Keratinocyte (primary cell): ENCODE data around the gene MRGPRF.

Source experiments
- CTCF ChIP-seq, 3 experiments: IDR thresholded peaks in 1 of 3; conservative IDR thresholded peaks in 1 of 3; optimal IDR thresholded peaks in 1 of 3; 2 replicates in 2 of 3; 3 replicates in 1 of 3; pipeline versions ENCODE3 to v1.5.1; 2011; ENCODE audit warnings: low read length in 3 of 3, mild to moderate bottlenecking in 3 of 3, moderate library complexity in 2 of 3, control low read depth in 1 of 3, inconsistent platforms in 1 of 3; ENCODE audit not compliant: insufficient read depth in 2 of 3; ENCODE audit errors: extremely low read depth in 1 of 3
- EZH2 ChIP-seq: IDR thresholded peaks from one replicate; pipeline ENCODE4 v1.6.1; 2012; ENCODE audit warnings: inconsistent platforms, mild to moderate bottlenecking, low read length, moderate library complexity

GRCh38 chr11:69011624-69012091, 1.4 kb downstream of the MRGPRF start:
- TF ChIP-seq EZH2 = no peak
- TF ChIP-seq CTCF (optimal IDR thresholded peaks at IDR 0.05 in 1 of 3, IDR thresholded peaks at IDR 0.05 in 1 of 3, conservative IDR thresholded peaks at IDR 0.05 in 1 of 3; ENCODE audit: extremely low read depth in 1 of 3, insufficient read depth in 2 of 3, low read length in 3 of 3) = no peak
